ENCODE results near the gene F11.
"Not testable (repeated sequence)": the region's sequence is repeated elsewhere in the genome, so short reads cannot be mapped to it uniquely, and the experiment has no call there.

The F11 gene

DNA sequence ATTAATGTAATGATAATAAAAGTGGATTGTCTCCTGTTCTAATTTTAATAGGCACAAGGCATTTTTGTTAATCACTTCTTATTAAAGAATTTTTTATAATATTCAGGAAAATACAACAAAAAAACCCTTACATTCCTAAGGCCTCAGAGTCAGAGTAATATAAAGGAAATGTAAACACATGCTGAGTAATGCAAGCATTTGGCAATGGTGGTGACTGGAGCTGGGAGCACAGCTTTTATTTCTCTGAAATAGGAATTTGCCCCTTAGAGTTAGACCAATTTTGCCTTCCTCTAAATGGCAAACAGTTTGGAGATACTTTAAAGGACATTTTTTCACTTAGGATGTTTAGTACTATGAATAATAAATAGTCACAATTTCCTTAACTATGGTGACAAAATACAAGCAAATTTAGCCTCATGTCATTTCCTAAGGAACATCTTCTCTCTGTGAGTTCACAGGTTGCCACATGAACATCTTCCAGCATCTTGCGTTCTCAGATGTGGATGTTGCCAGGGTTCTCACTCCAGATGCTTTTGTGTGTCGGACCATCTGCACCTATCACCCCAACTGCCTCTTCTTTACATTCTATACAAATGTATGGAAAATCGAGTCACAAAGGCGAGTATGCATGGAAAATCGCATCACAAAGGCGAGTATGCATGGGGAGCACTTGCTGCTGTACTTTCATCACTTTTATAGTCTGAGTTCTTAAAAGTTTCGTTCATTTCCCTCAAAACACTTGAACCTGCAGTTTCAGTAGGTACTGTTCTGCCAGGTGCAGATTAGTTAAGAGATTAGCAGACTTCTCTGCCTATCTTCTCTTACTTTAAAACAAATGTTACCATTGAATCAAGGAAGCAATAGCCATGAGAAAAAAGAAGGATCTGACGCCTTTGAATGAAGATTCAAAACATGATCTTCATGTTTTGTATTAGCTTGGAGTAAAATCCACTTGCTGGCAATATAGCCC, 15.9 kb upstream of the F11 start:
- in situ Hi-C loops (cut with HindIII; ENCODE audit: low sequenced_read_pairs): no loop called here

GRCh38 chr4:186250760-186251159, 15.2 kb upstream of the F11 start:
- in situ Hi-C loops (cut with HindIII; ENCODE audit: low sequenced_read_pairs): no loop called here

DNA sequence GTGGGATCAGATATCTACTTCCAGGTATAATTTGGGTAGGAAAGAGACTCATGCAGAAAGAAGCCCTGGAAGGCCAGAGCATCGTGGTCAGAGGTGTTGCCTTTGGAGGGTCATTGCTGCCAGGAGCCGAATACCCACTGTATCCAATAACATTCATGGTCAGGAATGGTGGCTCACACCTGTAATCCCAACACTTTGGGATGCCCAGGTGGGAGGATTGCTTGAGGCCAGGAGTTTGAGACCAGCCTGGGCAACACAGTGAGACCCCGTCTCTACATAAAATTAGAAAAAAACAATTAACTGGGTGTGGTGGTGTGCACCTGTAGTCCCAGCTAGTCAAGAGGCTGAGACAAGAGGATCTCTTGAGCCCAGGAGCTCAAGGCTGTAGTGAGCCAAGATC, 10.9 kb upstream of the F11 start:
- in situ Hi-C loops (cut with HindIII; ENCODE audit: low sequenced_read_pairs): no loop called here

DNA sequence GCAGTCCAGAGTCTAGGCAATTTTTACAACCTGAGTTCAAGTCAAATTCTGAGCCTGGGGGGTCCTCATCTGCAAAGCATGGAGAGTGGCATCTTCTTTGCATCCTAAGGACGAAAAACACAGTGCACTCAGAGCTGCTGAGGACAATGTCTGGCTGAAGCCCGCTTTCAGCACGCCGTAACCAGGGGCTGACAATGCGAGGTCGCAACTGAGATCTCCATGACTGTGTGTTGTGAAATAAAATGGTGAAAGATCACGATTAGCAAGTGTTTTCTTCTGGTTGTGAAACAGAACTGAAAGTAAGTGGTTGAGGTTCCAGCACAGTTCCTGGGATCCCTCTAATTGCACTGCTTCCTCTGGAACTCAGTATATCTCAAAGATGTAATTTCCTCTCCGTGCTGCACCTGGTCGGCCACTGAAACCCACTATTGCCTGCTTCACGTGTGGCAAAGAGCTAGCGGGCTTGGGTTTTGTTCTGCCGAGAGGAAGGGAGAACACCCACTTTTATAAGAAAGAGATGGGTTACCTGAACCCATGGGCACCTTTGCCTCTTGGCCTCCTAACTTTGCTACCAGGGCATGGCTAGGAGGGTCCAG, 7.7 kb upstream of the F11 start:
- in situ Hi-C loops (cut with HindIII; ENCODE audit: low sequenced_read_pairs): no loop called here

DNA sequence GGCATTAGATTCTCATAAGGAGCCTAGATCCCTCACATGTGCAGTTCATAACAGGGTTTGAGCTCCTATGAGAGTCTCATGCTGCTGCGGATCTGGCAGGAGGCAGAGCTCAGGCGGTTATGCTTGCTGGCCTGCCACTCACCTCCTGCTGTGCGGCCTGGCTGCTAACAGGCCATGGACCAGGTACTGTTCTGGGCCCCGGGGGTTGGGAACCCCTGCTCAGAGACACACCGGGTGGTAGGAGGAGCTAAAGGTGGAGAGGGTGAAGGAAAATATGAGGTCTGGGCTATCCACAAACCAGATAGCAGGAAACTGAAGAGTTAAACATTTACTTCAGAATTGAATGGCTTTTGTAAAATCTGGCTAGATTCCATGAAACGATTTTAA, 5.9 kb upstream of the F11 start:
- in situ Hi-C loops (cut with HindIII; ENCODE audit: low sequenced_read_pairs): no loop called here

DNA sequence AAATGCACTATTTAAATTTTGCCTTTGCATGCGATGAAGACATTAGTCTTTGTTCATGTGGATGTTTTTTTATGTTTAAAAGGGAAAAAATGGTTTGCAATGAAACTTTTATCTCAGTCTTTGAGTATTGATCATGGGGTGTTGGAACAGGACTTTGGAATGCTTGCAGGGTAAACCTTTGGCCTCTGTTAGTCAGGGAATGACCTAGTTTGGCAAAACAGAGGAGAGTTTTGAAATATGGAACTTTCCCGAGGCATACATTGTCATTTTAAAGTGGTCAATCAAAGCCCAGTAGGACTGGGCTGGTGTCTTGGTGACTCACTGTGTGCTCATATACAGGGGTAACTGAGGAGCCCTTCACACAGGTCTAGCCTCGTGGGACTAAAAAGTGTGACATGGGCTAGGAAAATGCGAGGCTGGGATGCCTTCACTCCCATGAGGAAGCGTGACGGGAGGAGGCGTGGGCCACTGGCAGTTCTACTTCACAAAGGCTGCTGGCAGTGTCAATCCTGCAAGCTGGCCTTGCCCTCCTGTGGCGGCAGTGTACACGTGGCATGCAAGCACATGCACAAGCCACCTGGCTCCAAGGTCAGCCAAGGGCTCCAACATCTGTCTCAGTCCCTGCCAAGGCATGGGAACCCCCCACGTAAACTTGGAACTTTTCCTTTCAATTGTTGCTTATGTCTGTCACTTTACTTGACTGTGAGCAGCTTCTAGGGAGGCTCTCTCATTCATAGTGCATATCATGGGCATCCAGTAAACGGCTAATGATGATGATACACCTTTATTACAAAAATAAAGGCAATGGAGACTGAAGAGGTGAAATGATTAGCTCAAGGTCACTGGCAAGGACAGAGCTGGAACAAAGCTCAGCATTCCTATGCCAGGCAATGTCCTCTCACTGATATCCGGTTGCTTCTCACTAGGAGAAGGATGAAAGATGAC, 5.2 kb upstream of the F11 start:
- in situ Hi-C loops (cut with HindIII; ENCODE audit: low sequenced_read_pairs): no loop called here

DNA sequence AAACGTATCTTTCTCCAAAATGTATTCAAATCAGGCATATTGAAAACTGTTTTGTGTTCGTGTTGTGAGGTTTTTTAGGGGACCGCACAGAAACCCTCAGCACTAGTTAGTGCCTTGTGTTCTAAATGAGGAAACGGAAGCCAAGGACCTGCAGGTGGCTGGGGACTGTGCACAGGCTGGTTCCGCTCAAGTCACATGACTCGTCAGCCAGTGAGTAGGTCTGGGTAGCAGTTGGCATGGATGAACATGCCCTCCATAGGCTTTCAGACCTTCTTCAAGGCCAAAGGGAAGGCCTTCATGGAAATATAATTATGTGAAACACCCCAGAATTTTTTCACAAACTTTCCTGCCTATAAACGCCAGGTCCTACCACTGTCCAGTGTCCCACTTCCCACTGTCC, 1.3 kb upstream of the F11 start:
- in situ Hi-C loops (cut with HindIII; ENCODE audit: low sequenced_read_pairs): no loop called here

- in situ Hi-C loops (cut with HindIII; ENCODE audit: low sequenced_read_pairs): not testable (repeated sequence)
Measured at GRCh38 chr4:186265250-186265649, 739 bp upstream of the F11 start.

GRCh38 chr4:186266729-186267456, 904 bp downstream of the F11 start:
- in situ Hi-C loops (cut with HindIII; ENCODE audit: low sequenced_read_pairs): no loop called here

- in situ Hi-C loops (cut with HindIII; ENCODE audit: low sequenced_read_pairs): no loop called here
Measured at GRCh38 chr4:186271081-186271678, 5.2 kb downstream of the F11 start.

- in situ Hi-C loops (cut with HindIII; ENCODE audit: low sequenced_read_pairs): no loop called here
Measured at GRCh38 chr4:186272699-186273391, 6.9 kb downstream of the F11 start.

DNA sequence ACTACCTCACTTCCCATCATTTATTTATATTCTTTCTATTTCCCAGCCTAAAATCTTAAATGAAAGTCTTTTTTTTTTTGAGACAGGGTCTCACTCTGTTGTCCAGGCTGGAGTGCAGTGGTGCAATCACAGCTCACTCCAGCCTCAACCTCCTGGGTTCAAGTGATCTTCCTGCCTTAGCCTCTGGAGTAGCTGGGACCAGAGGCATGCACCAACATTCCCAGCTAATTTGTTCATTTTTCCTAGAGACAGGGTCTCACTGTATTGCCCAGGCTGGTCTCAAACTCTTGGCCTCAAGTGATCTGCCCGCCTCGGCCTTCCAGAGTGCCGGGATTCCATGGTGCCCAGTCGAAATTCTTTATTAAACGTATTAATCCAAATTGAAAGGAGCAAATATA, 7.4 kb downstream of the F11 start:
- in situ Hi-C loops (cut with HindIII; ENCODE audit: low sequenced_read_pairs): not testable (repeated sequence)

- in situ Hi-C loops (cut with HindIII; ENCODE audit: low sequenced_read_pairs): no loop called here
Measured at GRCh38 chr4:186283311-186283710, 17.3 kb downstream of the F11 start.

- in situ Hi-C loops (cut with HindIII; ENCODE audit: low sequenced_read_pairs): no loop called here
Measured at GRCh38 chr4:186285147-186285546, 19.2 kb downstream of the F11 start.

GRCh38 chr4:186286581-186286980, 20.6 kb downstream of the F11 start:
- in situ Hi-C loops (cut with HindIII; ENCODE audit: low sequenced_read_pairs): no loop called here

- in situ Hi-C loops (cut with HindIII; ENCODE audit: low sequenced_read_pairs): no loop called here
Measured at GRCh38 chr4:186291256-186291890, 25.4 kb downstream of the F11 start.

DNA sequence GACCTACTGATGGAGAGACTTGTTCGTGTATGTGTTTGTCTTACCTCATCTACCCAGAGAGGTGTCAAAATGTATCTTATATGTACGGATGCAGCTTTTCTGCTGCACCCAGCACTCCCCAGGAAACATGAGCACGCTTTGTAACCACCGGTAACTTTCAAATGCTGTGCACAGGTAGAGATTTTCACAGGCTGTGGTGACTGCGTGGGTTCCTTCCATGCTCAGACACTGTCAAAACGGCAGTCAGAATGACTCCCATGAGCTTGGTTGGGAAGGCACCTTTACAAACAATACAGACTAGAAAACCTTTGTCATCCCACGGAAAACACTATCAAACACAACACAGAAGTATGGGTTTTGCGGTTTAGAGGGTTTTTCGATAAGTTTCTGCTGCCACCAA, 28.2 kb downstream of the F11 start:
- in situ Hi-C loops (cut with HindIII; ENCODE audit: low sequenced_read_pairs): no loop called here

DNA sequence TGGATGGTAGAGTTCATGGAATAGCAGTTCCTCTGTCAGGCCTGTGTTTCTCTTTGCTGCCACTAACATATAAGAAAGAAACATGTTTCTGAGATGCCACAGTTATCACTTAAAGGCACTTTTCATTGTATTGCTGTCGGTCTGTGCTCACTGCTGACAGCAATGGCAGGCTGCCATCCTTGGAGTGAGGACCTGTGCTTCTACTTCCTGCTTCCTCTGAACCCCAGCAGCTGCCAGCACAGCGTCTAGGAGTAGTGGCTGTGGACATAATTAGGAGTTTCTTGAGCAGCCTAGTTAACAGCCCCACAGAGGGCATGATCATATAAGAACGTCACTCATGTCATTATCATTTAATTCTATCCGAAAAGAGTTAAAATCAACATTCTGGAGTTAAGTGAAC, 30.5 kb downstream of the F11 start:
- in situ Hi-C loops (cut with HindIII; ENCODE audit: low sequenced_read_pairs): loop anchor here (5.0 kb wide), 1 partner anchor 291 kb away; no protein-coding TSS in a partner anchor

Data from endothelial cell of hepatic sinusoid (primary cell).